Stomach (tissue), 9 donors: ENCODE data around the gene ACTR8. TPM values are rescaled to one million over a fixed set of nuclear protein-coding genes. Genes with fewer than 3 reads are reported as not detected.

Experiments used
- DNase-seq, 2 donors: peaks; one replicate each; pipeline versions ENCODE4 v3.0.0 to v3.0.0-alpha.2; 2013 to 2019
- H3K27ac ChIP-seq, 5 donors: fragments of 200-600 bp in 4 of 5; sonication (generic) in 4 of 5; one replicate each; pipeline ENCODE4 v1.5.1; 2013 to 2019; ENCODE audit warnings: mild to moderate bottlenecking in 1 of 5, moderate library complexity in 1 of 5
- H3K27me3 ChIP-seq, 3 donors: fragments of 200-600 bp; sonication (generic); one replicate each; pipeline ENCODE4 v1.5.1; 2017 to 2019; ENCODE audit warnings: mixed run types in 1 of 3
- H3K36me3 ChIP-seq, 4 donors: fragments of 200-600 bp; sonication (generic); 1 replicate in 3 of 4; 2 replicates in 1 of 4; pipeline ENCODE4 v1.5.1; 2016 to 2019
- H3K4me1 ChIP-seq, 4 donors: fragments of 200-600 bp; sonication (generic); one replicate each; pipeline ENCODE4 v1.5.1; 2016 to 2019
- H3K4me3 ChIP-seq, 4 donors: fragments of 200-600 bp; sonication (generic) in 3 of 4; one replicate each; pipeline ENCODE4 v1.5.1; 2016 to 2019; ENCODE audit warnings: mild to moderate bottlenecking in 1 of 4
- H3K9me3 ChIP-seq, 4 donors: fragments of 200-600 bp; sonication (generic); one replicate each; pipeline ENCODE4 v1.5.1; 2016 to 2019
- CTCF ChIP-seq, 7 experiments: fragments of 450-650 bp in 4 of 7; fragments of 200-600 bp in 3 of 7; sonication (generic) in 3 of 7; IDR thresholded peaks; one replicate each; pipeline ENCODE4 v1.5.1; 2016 to 2019; ENCODE audit warnings: antibody characterized with exemption in 7 of 7, control low read depth in 2 of 7, mild to moderate bottlenecking in 1 of 7
- EP300 ChIP-seq: sonication (generic); formaldehyde crosslinking; IDR thresholded peaks from one replicate; pipeline ENCODE4 v1.6.1; 2017; ENCODE audit warnings: antibody characterized with exemption
- POLR2A ChIP-seq, 4 donors: fragments of 450-650 bp; IDR thresholded peaks; one replicate each; pipeline ENCODE4 v1.6.1; 2016; ENCODE audit warnings: antibody characterized with exemption in 4 of 4, control low read depth in 2 of 4, mild to moderate bottlenecking in 1 of 4, moderate library complexity in 1 of 4
- POLR2AphosphoS5 ChIP-seq, 3 donors: sonication (generic); formaldehyde crosslinking; IDR thresholded peaks; one replicate each; pipeline ENCODE4 v1.6.1; 2016; ENCODE audit warnings: antibody characterized with exemption in 3 of 3
- WGBS, 5 donors: extraction: QIAGEN DNeasy Blood & Tissue Kit in 3 of 5; methylation state at CpG; one replicate each; pipeline versions ENCODE4 v1.1.5 to v1.1.7; 2013 to 2018; 5-methylcytosine and 5-hydroxymethylcytosine counted together
- intact Hi-C: fragments of 100-400 bp; cut with DNase I; formaldehyde crosslinking; loops from one replicate; pipeline ENCODE4 v1.15.1; 2023; ENCODE audit warnings: low total_unique reads
- polyA plus RNA-seq, 3 donors: library from polyadenylated mRNA; stranded (reverse); fragments of 200-250 nt; gene quantifications; one replicate each; pipeline ENCODE4 v1.2.3, GENCODE V29; 2013
- total RNA-seq, 5 donors: library from RNA; depleted of rRNA; stranded (reverse); fragments of >200 nt; gene quantifications; one replicate each; pipeline versions ENCODE4 v1.1.0 to v1.2.3, GENCODE V29; 2014 to 2016
- donor health status: healthy with polysubstance abuse.
- donor health status: Bipolar disorder and iron deficiency.
- donor health status: healthy.

Gene ACTR8
- total and polyA plus RNA-seq, 8 donors = 6.7 to 171 (median 12.9) TPM

GRCh38 chr3:53845881-53846133 lies 36.1 kb downstream of the ACTR8 start:
- TF ChIP-seq POLR2A (IDR thresholded peaks at IDR 0.05) (no peak), CTCF (IDR thresholded peaks at IDR 0.05) (no peak), EP300 (no peak), POLR2AphosphoS5 (IDR thresholded peaks at IDR 0.05) (no peak)
- Histone ChIP-seq H3K27me3 (peaks cover 0 to 43% (median 18%) of the 10 kb centered on the region in 3 donors), H3K4me1 (peaks cover 28 to 57% (median 44%) of the 10 kb centered on the region in 4 donors), H3K4me3 (peak overlapping the region; percentile 66 to 82 (median 74)), H3K27ac (peak overlapping the region; percentile 85 to 91 (median 87)), H3K36me3 (no peaks in the 10 kb centered on the region), H3K9me3 (no peaks in the 10 kb centered on the region)
- DNase-seq = no peak
- 0 to 1% (median 0%) methylated on average over 18 to 34 of the region's 34 CpGs for WGBS, 5 donors
- intact Hi-C loops = no loop called here

- TF ChIP-seq EP300 (no peak), POLR2AphosphoS5 (IDR thresholded peaks at IDR 0.05) (peak in 1 of 3 donors; percentile 22), CTCF (IDR thresholded peaks at IDR 0.05) (peak in 2 of 7 experiments; percentile 11 to 19)
- no peaks in the 10 kb centered on the region for H3K36me3 ChIP-seq
- peaks cover 0 to 43% (median 18%) of the 10 kb centered on the region in 3 donors for H3K27me3 ChIP-seq
- 10 to 25% (median 12%) methylated on average over 13 to 25 of the region's 25 CpGs for WGBS, 5 donors
- peak; percentile 71 to 85 for DNase-seq
- H3K4me3 ChIP-seq = peak overlapping the region; percentile 66 to 82 (median 74)
- H3K9me3 ChIP-seq = no peaks in the 10 kb centered on the region
- peak overlapping the region; percentile 85 to 91 (median 87) for H3K27ac ChIP-seq
- intact Hi-C loops = no loop called here
- H3K4me1 ChIP-seq = peaks cover 28 to 59% (median 43%) of the 10 kb centered on the region in 4 donors
These were observed 36.7 kb downstream of the ACTR8 start for GRCh38 chr3:53845103-53845880.

GRCh38 chr3:53844262-53845102 lies 37.5 kb downstream of the ACTR8 start:
- H3K27ac ChIP-seq = peak overlapping the region; percentile 85 to 91 (median 87)
- H3K4me3 ChIP-seq = peak overlapping the region in 3 of 4 donors; percentile 66 to 82 (median 77)
- peaks cover 28 to 59% (median 43%) of the 10 kb centered on the region in 4 donors for H3K4me1 ChIP-seq
- no peak for TF ChIP-seq CTCF (IDR thresholded peaks at IDR 0.05)
- TF ChIP-seq EP300 = no peak
- TF ChIP-seq POLR2A (IDR thresholded peaks at IDR 0.05) = no peak
- peak in 1 of 3 donors; percentile 9 for TF ChIP-seq POLR2AphosphoS5 (IDR thresholded peaks at IDR 0.05)
- H3K27me3 ChIP-seq = peaks cover 0 to 43% (median 18%) of the 10 kb centered on the region in 3 donors
- no peaks in the 10 kb centered on the region for H3K36me3 ChIP-seq
- 37 to 72% (median 50%) methylated on average over 7 to 9 of the region's 9 CpGs for WGBS, 5 donors
- DNase-seq = peak; percentile 35 to 49
- intact Hi-C loops = no loop called here
- no peaks in the 10 kb centered on the region for H3K9me3 ChIP-seq
